Inflammatory macrophage treated with lipopolysaccharide for 1 hour (primary cell): Measurements from ENCODE around the gene FABP6.
"Not testable (repeated sequence)": the region's sequence is repeated elsewhere in the genome, so short reads cannot be mapped to it uniquely, and the experiment has no call there.

Experiments used
- DNase-seq, 2 donors: peaks; one replicate each; pipeline ENCODE4 v3.0.0-alpha.2; 2020 to 2022

FABP6 gene, protein sequence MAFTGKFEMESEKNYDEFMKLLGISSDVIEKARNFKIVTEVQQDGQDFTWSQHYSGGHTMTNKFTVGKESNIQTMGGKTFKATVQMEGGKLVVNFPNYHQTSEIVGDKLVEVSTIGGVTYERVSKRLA

DNA sequence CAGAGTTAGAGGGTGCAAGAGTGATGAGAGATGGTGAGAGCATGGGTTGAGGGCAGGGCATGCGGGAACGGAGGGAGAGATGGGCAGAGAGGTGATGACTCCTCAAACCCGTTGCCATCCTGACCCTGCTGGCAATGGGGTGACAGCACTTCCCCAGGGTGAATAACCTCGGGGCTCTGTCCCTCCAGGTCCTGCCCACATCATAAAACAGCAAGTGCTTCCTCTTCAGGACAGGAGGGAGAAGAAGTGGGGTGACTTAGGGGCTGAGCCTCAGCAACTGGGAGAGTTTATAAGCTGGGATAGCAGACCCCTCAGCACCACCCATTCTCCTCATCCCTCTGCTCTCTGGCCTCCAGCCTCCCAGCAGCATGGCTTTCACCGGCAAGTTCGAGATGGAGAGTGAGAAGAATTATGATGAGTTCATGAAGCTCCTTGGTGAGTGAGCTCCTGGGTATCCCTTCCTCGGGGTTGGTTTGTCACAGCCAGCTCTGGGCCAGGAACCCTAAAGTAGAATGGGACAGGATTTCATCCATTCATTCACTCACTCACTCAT is at the start of gene FABP6:
Gene FABP6, plus strand, starts transcription at position 317 of the 553 bp plus-strand sequence. Its CDS starts 52 bp downstream, at position 369.
- DNase-seq = peak in 1 of 2 donors; percentile 16

DNA sequence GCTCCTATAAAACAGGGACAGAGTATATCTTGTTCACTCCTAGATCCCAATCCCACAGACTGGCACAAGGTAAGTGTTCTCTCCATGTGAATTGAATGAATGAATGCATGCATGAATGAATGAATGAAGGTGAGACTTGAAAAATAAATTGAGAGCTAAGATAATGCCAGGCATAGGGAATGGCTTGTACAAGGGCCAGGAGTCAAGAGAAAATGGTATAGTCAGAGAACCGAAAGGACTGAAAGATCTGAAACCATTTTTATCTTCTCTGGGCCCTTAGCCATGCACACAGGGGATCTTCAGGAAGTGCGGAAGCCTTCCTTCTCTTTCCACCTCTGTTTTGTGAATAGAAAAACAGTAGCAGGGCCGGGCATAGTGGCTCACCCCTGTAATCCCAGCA is 48.4 kb upstream of the FABP6 start:
- no peak for DNase-seq

DNA sequence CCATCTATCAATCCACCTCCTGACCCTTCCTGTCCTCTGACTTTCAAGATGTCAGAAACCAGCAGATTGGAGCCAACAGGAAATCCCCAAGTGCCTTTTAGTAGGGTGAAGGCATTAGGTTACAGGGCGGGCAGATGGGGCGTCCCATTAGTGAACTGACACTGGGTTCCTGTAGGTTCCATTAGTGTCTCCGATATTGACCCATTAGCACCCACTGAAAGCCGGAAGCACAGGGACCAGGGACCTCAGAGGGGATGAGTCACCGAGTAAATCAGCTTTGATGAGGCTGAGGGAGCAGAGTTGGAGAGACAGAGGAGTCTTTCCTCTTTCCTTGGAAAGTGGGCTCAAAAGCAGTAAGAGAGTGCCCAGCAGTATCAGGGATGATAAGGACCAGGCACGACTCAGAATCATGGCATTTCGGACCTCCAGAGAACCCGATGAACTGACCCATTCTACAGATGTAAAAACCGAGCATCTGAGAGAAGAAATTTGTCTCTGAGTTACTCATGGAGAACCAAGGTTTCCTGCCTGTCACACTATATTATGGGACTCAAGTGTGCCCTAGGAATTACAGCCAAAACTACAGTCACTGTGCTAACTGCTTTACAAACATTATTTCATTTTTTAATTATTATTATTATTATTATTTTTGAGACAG is 47.2 kb upstream of the FABP6 start:
- no peak for DNase-seq

DNA sequence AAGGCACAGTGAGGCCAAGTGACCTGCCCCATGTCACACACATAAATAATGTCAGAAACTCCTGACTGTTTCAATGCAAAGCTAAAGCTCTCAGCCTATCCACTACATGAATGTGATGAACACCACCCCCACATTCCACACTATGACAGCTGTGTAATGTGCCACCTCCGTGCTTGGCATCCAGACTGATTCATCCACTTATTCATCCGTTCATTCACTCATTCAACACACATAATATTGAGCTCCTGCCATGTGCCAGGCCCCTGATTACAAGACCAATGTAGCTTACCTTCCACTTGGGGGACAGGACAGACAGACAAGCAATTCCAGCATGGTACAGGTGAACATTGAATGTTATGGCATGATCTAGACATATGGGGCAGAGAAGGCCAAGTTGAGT is 46.2 kb upstream of the FABP6 start:
- no peak for DNase-seq

DNA sequence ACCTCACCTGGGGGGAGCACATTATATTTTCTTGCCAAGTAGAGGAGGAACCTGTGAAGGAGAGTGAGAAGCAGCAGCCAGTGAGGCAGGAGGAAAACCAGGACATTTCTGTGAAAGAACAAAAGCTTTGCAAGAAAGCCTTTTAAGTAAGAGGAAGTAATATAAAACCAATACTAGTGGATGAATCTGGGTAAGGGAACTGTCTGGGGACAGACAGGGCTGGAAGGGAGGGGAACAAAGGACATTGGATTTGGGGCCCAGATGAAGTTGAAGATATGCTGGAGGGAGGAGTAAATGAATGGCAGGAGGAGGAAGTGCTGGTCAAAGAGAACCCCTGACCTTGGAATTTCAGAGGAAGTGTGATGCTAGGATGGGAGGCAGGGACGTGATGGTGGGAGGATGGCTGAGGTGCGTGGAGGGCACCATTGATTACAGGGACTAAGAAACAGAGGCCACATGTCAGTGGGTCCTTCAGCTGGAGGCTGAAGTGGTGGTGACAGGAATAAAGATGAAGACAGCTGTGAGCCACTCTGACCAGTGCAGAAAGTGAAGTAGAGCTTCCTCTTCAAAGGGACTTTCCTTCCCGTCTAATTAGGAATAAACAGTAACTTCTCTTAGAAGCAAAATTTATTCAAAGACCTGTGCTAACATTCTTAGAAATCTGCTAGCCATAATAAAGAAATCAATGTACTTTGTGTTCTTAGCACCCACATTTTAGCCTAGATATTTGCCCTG is 43.5 kb upstream of the FABP6 start:
- DNase-seq = peak; percentile 35 to 41

DNA sequence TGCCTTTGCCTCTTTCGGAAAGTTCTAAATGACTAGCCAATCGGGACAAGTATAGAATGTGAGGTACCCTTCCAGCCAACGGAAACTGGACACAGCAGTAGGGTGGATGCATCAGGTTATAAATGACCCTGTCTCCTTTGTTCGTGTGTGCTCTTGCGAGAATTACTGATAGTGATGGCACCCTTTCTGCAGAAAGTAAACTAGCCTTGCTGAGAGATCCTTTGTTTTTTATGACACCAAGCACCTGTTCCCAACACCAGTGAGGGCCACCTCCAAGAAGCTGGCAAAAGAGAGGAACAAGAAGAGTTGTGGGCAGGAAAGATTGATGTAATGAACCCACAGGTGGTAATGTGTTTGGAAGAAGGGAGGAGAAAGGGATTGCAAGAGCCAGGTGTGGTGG is 42.8 kb upstream of the FABP6 start:
- no peak for DNase-seq

DNA sequence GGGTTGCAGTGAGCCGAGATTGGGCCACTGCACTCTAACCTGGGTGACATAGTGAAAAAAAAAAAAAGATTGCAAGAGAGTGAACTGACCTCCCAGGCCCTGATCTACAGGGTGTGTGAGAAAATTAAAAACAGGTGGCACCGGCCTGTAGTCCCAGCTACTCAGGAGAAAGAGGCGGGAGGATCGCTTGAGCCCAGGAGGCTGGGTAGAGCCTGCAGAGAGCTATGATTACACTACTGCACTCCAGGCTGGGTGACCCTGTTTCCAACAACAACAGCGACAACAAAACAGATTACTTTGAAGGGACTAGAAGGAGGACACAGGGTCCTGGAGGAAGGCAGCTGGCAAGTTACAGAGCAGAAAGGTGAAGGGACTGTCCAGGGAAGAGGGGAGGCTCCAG is 42.2 kb upstream of the FABP6 start:
- no peak for DNase-seq

DNA sequence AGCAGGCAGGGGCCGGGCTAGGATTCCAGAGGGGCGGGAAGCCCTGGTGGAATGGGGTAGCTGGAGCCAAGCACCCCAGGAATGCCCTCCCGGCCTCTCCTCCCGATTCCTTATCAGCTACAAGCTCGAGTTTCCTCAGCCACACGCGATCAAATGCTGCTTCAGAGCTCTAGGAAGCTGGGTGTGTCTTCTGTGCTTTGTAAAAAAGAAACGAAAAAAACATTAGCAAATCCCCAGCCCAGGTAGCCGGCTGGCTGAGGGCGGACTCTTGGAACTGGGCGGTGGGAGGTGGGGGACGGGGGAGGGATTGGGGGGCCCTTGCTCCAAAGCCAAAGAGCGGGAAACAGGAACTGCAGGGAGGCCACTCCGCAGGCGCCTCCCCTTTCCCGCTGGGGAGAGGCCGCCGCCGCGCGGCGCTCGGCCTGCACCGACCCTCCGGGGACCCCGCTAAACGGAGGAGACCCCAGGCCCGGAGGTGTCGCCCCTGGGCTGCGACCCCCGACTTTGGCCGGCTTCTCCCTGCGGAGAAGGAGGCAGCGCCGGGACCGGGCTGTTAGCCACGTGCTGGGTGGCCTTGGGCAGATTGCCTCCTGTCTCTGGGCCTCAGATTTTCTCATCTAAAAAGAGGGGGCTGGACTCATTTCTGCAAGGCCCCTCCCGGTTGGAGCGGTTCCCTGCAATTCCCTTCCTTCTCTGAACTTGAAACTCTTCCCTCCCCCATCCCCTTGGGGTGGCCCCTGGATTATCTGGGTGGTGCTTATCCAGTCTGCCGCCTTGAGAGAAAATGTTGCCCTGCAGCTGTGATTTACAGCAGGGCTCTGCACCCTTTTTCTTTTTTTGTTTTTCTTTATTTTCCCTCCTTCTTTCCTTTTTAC is 40.9 kb upstream of the FABP6 start:
- DNase-seq = peak in 1 of 2 donors; percentile 2

DNA sequence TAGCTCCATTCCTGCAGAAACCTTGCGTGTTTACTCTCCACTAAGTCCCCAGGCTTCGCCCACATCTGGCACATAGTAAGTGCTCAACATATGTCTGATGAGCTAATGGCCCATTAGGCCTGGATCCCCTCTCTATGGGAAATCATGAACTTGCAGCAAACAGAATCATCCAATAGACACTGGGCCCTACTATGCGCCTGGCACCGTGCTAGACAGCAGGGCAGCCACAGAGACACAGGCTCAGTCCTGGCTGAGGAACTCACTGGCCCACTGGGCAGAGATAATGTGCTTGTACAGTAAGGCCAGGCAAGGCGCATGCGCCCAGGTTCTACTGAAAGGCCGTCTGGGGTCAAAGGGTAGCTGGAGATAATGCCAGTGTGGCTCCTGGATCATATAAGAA is 36.9 kb upstream of the FABP6 start:
- no peak for DNase-seq

DNA sequence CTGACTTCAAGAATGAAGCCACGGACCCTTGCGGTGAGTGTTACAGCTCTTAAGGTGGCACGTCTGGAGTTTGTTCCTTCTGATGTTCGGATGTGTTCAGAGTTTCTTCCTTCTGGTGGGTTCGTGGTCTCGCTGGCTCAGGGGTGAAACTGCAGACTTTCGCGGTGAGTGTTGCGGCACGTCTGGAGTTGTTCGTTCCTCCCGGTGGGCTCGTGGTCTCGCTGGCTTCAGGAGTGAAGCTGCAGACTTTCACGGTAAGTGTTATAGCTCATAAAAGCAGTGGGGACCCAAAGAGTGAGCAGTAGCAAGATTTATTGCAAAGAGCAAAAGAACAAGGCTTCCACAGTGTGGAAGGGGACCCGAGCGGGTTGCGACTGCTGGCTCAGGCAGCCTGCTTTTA is 36.2 kb upstream of the FABP6 start:
- not testable (repeated sequence) for DNase-seq

DNA sequence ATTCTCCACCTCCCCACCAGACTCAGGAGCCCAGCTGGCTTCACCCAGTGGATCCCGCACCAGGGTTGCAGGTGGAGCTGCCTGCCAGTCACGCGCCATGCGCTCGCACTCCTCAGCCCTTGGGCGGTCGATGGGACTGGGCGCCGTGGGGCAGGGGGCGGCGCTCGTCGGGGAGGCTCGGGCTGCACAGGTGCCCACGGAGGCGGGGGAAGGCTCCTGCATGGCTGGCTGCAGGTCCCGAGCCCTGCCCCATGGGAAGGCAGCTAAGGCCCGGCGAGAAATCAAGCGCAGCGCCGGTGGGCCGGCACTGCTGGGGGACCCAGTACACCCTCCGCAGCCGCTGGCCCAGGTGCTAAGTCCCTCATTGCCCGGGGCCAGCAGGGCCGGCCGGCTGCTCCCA is 35.5 kb upstream of the FABP6 start:
- DNase-seq = not testable (repeated sequence)

DNA sequence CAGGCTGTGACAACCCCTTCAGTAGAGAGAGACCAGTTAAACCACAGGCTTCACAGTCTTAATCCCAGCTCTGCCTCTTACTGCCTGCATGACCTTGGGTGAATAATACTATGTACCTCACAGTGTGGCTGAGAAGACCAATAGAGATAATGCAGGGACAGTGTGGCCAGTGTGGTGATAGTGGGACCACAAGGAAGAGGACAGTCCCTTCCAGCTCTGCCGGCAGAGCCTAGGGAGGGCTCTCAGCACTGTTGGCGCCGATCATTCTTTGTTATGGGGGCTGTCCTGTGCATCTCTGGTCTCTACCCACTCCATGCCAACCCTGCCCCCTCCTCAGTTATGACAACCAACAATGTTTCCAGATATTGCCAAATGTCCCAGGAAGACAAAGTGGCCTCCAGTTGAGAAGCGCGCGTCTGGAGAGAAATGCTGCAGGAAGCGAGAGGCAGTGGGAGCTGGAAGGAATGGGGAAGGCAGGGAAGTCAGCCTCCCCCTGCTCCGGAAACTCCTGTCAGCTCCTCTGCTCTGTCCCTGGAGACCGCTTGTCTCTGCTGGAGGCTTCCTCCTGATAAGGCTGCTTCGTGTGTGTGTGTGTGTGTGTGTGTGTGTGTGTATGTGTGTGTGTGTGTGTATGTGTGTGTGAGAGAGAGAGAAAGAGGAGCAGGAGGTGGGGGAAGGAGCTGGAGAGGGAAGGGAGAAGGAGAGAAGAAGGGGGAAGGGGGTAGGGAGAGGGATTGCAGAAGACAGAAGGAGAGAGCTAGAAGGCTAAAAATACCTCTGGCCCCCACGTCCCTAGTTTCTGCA is 31.8 kb upstream of the FABP6 start:
- no peak for DNase-seq

DNA sequence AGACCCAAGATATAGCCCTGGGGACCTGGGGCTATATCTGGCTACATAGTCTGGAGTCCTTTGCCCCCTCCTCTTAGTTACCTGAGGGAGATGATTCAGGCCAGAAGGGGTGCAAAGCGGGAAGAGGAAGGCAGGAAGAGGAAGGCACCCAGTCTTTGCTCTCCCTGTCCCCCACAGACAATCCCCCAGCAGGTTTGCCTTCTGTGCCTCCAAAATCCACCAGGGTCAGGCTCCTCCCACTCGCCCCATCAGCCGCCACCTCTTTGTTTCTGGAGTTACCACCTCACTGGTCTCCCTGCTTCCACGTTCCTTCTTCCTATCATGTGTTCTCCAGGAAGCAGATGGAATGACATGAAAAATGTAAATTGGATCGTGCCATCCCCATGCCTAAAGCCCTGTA is 31.2 kb upstream of the FABP6 start:
- DNase-seq = no peak

DNA sequence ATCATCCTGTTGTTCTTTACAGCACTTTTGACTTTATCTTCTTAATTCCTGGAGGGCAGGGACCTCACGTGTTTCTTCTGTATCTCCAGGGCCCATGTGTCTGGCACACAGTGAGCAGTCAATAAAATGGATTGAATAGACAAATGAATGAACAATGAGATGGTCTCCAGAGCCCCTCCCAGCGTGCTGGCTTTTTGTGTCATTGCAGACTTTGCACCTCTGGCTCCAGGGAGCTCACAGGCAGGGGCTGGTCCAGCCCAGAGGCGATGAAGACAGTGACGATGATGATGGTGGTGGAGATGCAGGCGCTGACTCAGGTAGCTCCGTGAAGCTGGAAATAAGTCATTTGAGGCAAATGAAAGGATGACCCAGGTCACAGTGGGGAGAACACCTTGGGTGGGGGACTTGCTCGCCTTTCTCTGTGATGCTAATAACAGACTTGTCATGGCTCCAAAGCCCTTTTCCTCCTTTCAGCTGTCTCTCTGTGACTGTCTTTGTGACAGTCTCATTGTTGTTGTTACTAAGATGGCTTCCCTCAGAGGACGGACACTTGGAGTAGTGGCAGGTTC is 30.4 kb upstream of the FABP6 start:
- no peak for DNase-seq

DNA sequence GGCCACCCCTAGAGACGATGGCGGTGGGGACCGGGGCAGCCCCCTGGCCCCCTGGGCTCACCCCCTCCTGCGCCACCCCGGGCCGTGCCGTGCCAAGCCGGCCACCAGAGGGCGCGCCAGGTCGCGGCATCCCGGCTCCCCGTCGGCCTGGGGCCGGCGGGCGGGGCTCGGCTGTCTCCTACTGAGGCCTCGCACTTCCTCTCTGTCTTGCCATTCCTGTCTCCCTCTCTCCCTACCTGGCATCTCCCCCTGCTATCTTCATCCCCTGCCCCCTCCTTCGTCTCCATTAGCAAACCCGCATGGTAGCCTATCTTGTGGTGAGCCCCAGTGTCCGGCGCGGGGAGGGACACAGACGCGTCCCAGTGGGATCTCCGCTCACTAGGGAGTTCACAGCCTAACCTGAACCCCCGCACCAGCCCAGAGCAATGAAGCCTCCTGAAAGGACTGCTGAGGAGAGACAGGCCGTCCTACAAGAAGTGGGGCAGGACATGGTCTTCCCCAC is 29.8 kb upstream of the FABP6 start:
- peak; percentile 29 to 75 for DNase-seq

DNA sequence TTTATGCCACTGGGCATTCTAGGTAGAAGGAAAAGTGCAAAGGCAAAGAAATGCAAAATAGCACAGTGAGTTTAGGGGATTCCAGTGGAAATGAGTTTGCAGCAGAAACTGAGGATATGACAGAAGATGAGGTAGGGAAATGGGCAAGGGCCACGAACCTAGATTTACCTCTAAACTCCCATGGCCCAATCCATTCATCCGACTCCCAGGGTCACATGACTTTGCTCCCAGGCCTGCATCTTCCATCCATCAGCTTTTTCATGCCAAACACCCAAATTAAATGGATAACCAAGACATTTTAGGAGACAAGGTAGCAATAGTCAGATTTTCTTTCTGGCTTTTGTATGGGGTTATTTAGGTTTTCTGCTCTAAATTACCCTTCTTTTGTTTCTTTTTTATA is 22.2 kb upstream of the FABP6 start:
- DNase-seq = no peak

DNA sequence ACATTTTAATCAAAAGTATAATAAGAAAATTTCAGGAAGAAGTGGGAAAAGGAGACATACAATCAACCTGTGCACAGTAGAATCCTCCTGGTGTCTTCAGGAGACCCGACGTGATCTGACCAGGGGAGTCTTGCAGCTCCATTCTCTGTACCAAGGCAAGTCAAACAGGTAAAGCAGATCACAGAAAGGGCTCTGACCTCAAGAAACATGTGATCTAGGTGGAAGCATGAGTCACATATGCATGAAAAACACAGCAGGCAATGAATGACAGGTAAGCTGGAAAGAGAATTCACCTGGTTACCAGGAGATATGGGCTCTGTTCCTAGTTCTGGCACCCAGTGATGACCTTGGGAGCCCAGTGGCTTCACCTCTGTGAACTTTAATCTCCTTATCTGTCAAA is 19.4 kb upstream of the FABP6 start:
- no peak for DNase-seq

DNA sequence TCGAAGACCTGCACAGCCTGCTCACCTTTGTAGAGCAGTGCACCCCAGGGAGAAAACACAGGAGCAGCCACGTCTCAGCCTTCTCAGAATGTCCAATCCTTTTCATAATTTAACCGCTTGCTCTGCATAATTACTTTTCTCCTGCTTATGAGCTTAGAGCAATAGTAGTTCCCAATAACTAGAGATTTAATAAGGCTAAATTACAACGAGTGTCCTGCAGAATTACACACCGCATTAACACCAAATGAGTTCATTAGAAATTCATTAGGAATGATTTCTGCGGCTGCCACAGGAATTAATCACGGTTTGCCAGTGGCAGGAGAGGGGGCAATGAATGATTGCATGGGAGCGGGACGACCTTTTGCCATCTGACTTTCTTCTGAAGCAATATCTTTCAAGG is 18.7 kb upstream of the FABP6 start:
- DNase-seq = no peak

DNA sequence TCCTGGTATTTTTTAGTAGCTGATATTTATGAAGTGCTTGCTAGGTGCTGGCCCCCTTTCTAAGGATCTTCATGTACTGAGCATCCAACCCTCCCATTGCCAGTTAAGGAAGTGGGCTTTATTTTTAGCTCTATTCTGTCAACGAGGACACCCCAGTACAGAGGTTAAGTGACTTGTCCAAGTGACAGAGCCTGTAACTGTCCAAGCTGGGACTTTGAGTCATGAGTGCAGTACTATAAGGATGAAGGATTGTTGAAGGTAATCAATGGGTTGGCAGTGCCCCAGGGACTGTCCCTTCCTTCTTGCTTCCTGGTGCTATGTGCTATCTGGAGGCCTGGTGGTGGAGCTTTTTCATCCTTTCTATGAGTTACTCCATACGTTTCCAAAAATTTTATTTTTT is 18.0 kb upstream of the FABP6 start:
- DNase-seq = no peak

DNA sequence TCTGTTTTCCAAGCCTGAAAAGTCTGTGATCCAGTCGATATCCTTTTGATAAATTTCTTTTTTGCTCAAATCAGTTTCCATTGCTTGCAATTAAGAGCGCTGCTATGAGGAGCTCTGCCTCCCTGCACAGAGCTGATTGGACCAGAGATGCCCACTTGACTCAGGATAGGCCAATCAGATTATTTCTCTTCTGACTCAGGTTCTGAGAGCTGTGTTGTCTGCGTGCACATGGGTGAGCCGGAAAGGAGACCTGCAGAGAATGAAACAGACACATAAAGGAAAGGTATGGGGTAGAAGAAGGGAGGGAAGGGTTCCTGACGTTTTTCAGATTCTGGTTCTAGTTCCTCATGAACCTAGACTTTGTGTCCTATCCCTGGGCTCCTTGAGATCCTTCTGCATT is 15.8 kb upstream of the FABP6 start:
- no peak for DNase-seq

DNA sequence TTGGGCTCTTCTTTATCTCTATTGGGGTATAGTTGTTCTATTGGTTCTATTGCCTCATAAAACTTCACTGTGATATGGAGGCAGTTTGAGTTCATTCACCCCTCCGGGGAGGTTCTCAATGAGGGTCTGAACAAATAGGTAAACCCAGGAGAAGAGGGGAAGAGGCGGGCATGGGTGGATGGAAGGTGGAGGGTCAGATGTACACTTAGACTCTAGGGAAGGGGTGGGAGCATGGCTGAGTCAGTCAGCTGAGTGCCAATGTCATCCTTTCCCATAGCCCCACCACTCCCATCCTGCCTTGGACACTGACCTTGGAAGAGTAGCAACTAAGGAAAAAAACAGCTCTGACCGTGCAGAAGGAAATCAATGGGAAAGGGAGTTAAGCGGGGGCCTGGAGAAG is 9.9 kb upstream of the FABP6 start:
- no peak for DNase-seq

DNA sequence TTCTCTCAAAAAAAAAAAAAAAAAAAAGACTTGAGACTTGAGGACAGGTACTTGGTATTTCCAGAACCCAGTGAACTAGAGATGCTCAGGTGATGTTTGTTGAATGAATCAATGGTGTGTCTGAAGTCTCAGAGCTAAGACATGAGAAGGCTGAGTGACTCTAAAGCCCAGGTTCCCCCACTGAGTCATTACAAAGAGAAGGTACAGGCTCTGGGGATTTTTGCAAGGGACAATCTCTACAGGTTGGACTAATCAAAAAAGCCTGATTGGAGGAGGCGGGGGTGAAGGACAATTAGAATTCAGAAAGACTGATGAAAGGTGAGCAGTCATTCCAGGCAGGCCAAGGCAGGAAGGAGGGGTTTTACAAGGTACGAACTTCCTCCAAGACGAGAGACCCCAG is 8.2 kb upstream of the FABP6 start:
- no peak for DNase-seq
